CD14-positive monocyte (primary cell): Measurements from ENCODE around the gene PTPN13. TPM values are rescaled to one million over a fixed set of nuclear protein-coding genes. Genes with fewer than 3 reads are reported as not detected.

Source experiments
- DNase-seq, 3 donors: peaks; one replicate each; pipeline ENCODE4 v3.0.0-alpha.2; 2011 to 2022
- H2AFZ ChIP-seq: 2 replicates; pipeline ENCODE4 v1.6.0; 2012; ENCODE audit warnings: mild to moderate bottlenecking, low read depth, low read length, inconsistent platforms; ENCODE audit not compliant: insufficient read depth, poor library complexity, severe bottlenecking
- H3K27ac ChIP-seq, 2 donors: 1 replicate in 1 of 2; 2 replicates in 1 of 2; pipeline ENCODE4 v1.5.1; 2012 to 2013; ENCODE audit warnings: low read length in 2 of 2, control low read depth in 1 of 2, inconsistent platforms in 1 of 2, low read depth in 1 of 2, mild to moderate bottlenecking in 1 of 2
- H3K27me3 ChIP-seq, 2 donors: one replicate each; pipeline versions ENCODE4 v1.6.0 to v1.6.1; 2011 to 2013; ENCODE audit warnings: low read length in 2 of 2; ENCODE audit not compliant: control insufficient read depth in 2 of 2, insufficient read depth in 2 of 2
- H3K36me3 ChIP-seq, 2 donors: replicated peaks in 1 of 2; 1 replicate in 1 of 2; 2 replicates in 1 of 2; pipeline versions ENCODE4 v1.5.1 to v1.6.1; 2012 to 2013; ENCODE audit warnings: low read length in 2 of 2, control low read depth in 1 of 2, inconsistent platforms in 1 of 2, mild to moderate bottlenecking in 1 of 2; ENCODE audit not compliant: insufficient read depth in 2 of 2, control insufficient read depth in 1 of 2
- H3K4me1 ChIP-seq, 2 donors: 1 replicate in 1 of 2; 2 replicates in 1 of 2; pipeline versions ENCODE4 v1.5.1 to v1.6.1; 2012 to 2013; ENCODE audit warnings: low read length in 2 of 2, control low read depth in 1 of 2, inconsistent platforms in 1 of 2, mild to moderate bottlenecking in 1 of 2, moderate library complexity in 1 of 2; ENCODE audit not compliant: insufficient read depth in 2 of 2, control insufficient read depth in 1 of 2
- H3K4me2 ChIP-seq: replicated peaks from 2 replicates; pipeline ENCODE3; 2012; ENCODE audit warnings: low read length, moderate library complexity, mild to moderate bottlenecking; ENCODE audit not compliant: poor library complexity, severe bottlenecking; ENCODE audit errors: extremely low read depth
- H3K4me3 ChIP-seq, 3 experiments: fragments of 200-600 bp in 1 of 3; sonication (generic) in 1 of 3; replicated peaks in 1 of 3; 1 replicate in 2 of 3; 2 replicates in 1 of 3; pipeline ENCODE4 v1.5.1; 2011 to 2013; ENCODE audit warnings: low read length in 3 of 3, mild to moderate bottlenecking in 3 of 3, control low read depth in 2 of 3, low read depth in 2 of 3, inconsistent platforms in 1 of 3, moderate library complexity in 1 of 3
- H3K79me2 ChIP-seq: 2 replicates; pipeline ENCODE4 v1.6.0; 2012; ENCODE audit warnings: mild to moderate bottlenecking, control low read depth, inconsistent platforms, low read length, moderate library complexity; ENCODE audit not compliant: insufficient read depth
- H3K9ac ChIP-seq: 2 replicates; pipeline ENCODE4 v1.6.0; 2017; ENCODE audit warnings: low read length, mild to moderate bottlenecking; ENCODE audit not compliant: insufficient read depth, poor library complexity, severe bottlenecking
- H3K9me3 ChIP-seq, 2 donors: replicated peaks in 1 of 2; 1 replicate in 1 of 2; 2 replicates in 1 of 2; pipeline versions ENCODE4 v1.5.1 to v1.6.1; 2012 to 2013; ENCODE audit warnings: low read length in 2 of 2, control low read depth in 1 of 2; ENCODE audit not compliant: control insufficient read depth in 1 of 2, insufficient read depth in 1 of 2
- H4K20me1 ChIP-seq: 2 replicates; pipeline ENCODE4 v1.6.0; 2012; ENCODE audit warnings: mild to moderate bottlenecking, low read length, control low read depth, moderate library complexity; ENCODE audit not compliant: insufficient read depth
- H3K27ac Mint-ChIP-seq, 7 donors: one replicate each; pipeline ENCODE4 v1.8.0; 2020; ENCODE audit warnings: mild to moderate bottlenecking in 7 of 7, mixed read lengths in 7 of 7, moderate library complexity in 6 of 7, inconsistent platforms in 2 of 7
- H3K27me3 Mint-ChIP-seq, 3 donors: one replicate each; pipeline ENCODE4 v1.8.0; 2021 to 2022; ENCODE audit warnings: low read depth in 3 of 3, mild to moderate bottlenecking in 3 of 3, mixed read lengths in 3 of 3, moderate library complexity in 3 of 3, inconsistent platforms in 1 of 3
- H3K36me3 Mint-ChIP-seq, 2 donors: one replicate each; pipeline ENCODE4 v1.8.0; 2020; ENCODE audit warnings: mixed read lengths in 2 of 2, inconsistent platforms in 1 of 2, mild to moderate bottlenecking in 1 of 2
- H3K4me1 Mint-ChIP-seq: one replicate; pipeline ENCODE4 v1.8.0; 2020; ENCODE audit warnings: mild to moderate bottlenecking, mixed read lengths
- H3K4me3 Mint-ChIP-seq, 2 donors: one replicate each; pipeline ENCODE4 v1.8.0; 2020; ENCODE audit warnings: mild to moderate bottlenecking in 2 of 2, mixed read lengths in 2 of 2, moderate library complexity in 1 of 2
- H3K9me3 Mint-ChIP-seq, 7 donors: one replicate each; pipeline ENCODE4 v1.8.0; 2020 to 2022; ENCODE audit warnings: mixed read lengths in 7 of 7, mild to moderate bottlenecking in 6 of 7, moderate library complexity in 6 of 7, inconsistent platforms in 2 of 7
- CTCF ChIP-seq: fragments of 200-600 bp; IDR thresholded peaks from one replicate; pipeline ENCODE4 v1.8.0; 2022; ENCODE audit warnings: antibody characterized with exemption, mild to moderate bottlenecking
- WGBS: methylation state at CpG from one replicate; pipeline ENCODE4 v1.1.5; 2013; ENCODE audit warnings: missing lambda C conversion rate; ENCODE audit not compliant: insufficient coverage; 5-methylcytosine and 5-hydroxymethylcytosine counted together
- intact Hi-C, 2 donors: fragments of 100-400 bp; cut with micrococcal nuclease; formaldehyde crosslinking; loops; one replicate each; pipeline versions ENCODE4 v1.15.0 to v1.15.1; 2023
- polyA plus RNA-seq, 3 donors: library from polyadenylated mRNA; depleted of rRNA in 1 of 3; unstranded in 2 of 3; stranded (reverse) in 1 of 3; fragments of 300-500 nt in 2 of 3; fragments of >200 nt in 1 of 3; fragmentation: Illumina TruSeq in 2 of 3; gene quantifications; 1 replicate in 2 of 3; 2 replicates in 1 of 3; pipeline ENCODE4 v1.2.3, GENCODE V29; 2012 to 2021

PTPN13 gene
- polyA plus RNA-seq, 3 donors, result 0.04 to 1.0 (median 0.35) TPM

- no peak for DNase-seq
- Histone ChIP-seq H3K27me3 (peaks cover 8 to 21% of the 10 kb centered on the region in 2 donors), H3K36me3 (no peaks in the 10 kb centered on the region), H3K79me2 (no peaks in the 10 kb centered on the region), H3K9ac (no peak overlapping the region), H3K9me3 (no peaks in the 10 kb centered on the region), H3K4me1 (peaks cover 14 to 28% of the 10 kb centered on the region in 2 donors), H2AFZ (no peak overlapping the region), H3K4me3 (no peak overlapping the region), H3K27ac (no peak overlapping the region), H4K20me1 (no peaks in the 10 kb centered on the region), H3K4me2 (no peak overlapping the region)
- H3K36me3 Mint-ChIP-seq, result no peaks in the 10 kb centered on the region
- TF ChIP-seq CTCF, result no peak
- H3K4me1 Mint-ChIP-seq, result peaks cover 21% of the 10 kb centered on the region
- no peak overlapping the region for H3K4me3 Mint-ChIP-seq
- intact Hi-C loops, result no loop called here
- no peaks in the 10 kb centered on the region for H3K9me3 Mint-ChIP-seq
- H3K27me3 Mint-ChIP-seq, result peaks cover 6 to 20% (median 18%) of the 10 kb centered on the region in 3 donors
- WGBS, result no CpG with 5 or more reads among the region's 2 CpGs
- no peak overlapping the region for H3K27ac Mint-ChIP-seq
These were observed 33.7 kb upstream of the PTPN13 start for GRCh38 chr4:86560447-86560846.

GRCh38 chr4:86561256-86561655 is 32.9 kb upstream of the PTPN13 start:
- intact Hi-C loops, result no loop called here
- no peaks in the 10 kb centered on the region for H3K9me3 Mint-ChIP-seq
- peaks cover 18 to 29% of the 10 kb centered on the region in 2 donors for H3K4me1 ChIP-seq
- H2AFZ ChIP-seq, result no peak overlapping the region
- H3K36me3 Mint-ChIP-seq, result no peaks in the 10 kb centered on the region
- no peak overlapping the region for H3K4me3 ChIP-seq
- no peak for DNase-seq
- no peak overlapping the region for H3K4me3 Mint-ChIP-seq
- no peak overlapping the region for H3K9ac ChIP-seq
- no peaks in the 10 kb centered on the region for H3K9me3 ChIP-seq
- H3K27ac Mint-ChIP-seq, result no peak overlapping the region
- peaks cover 8 to 21% of the 10 kb centered on the region in 2 donors for H3K27me3 ChIP-seq
- H3K36me3 ChIP-seq, result no peaks in the 10 kb centered on the region
- H4K20me1 ChIP-seq, result no peaks in the 10 kb centered on the region
- no peak overlapping the region for H3K27ac ChIP-seq
- no peak overlapping the region for H3K4me2 ChIP-seq
- no CpG with 5 or more reads among the region's 1 CpG for WGBS
- no peaks in the 10 kb centered on the region for H3K79me2 ChIP-seq
- peaks cover 6 to 20% (median 18%) of the 10 kb centered on the region in 3 donors for H3K27me3 Mint-ChIP-seq
- no peak for TF ChIP-seq CTCF
- H3K4me1 Mint-ChIP-seq, result peaks cover 26% of the 10 kb centered on the region
